GM23338 (cell line): Measurements from ENCODE around the gene ARHGEF19.

ENCODE experiments used
- CTCF ChIP-seq, 2 experiments: fragments of 200-600 bp in 1 of 2; sonication (generic) in 1 of 2; conservative IDR thresholded peaks; 2 replicates each; pipeline versions ENCODE4 v1.5.1 to v1.6.1; 2016 to 2017; ENCODE audit warnings: antibody characterized with exemption in 2 of 2, low read depth in 2 of 2, mild to moderate bottlenecking in 2 of 2, moderate library complexity in 1 of 2
- POLR2AphosphoS5 ChIP-seq: IDR thresholded peaks from 2 replicates; pipeline ENCODE4 v1.6.1; 2016; ENCODE audit warnings: antibody characterized with exemption, low read depth
- REST ChIP-seq: IDR thresholded peaks from one replicate; pipeline ENCODE4 v1.6.1; 2018; ENCODE audit warnings: antibody characterized with exemption; ENCODE audit not compliant: unreplicated experiment

- TF ChIP-seq CTCF (conservative IDR thresholded peaks at IDR 0.05; ENCODE audit: low read depth in 2 of 2) (no peak), REST (no peak), POLR2AphosphoS5 (no peak)
These were observed 27.6 kb upstream of the ARHGEF19 start for GRCh38 chr1:16239972-16240491.
